OCI-M2 (cell line): ENCODE results near the gene CCNQ.
"Not testable (repeated sequence)": the region's sequence is repeated elsewhere in the genome, so short reads cannot be mapped to it uniquely, and the experiment has no call there.

ENCODE experiments used
- DNase-seq: peaks from one replicate; lab custom pipeline; 2025; ENCODE audit not compliant: unreplicated experiment; lab: John Stamatoyannopoulos, UW

Gene CCNQ

DNA sequence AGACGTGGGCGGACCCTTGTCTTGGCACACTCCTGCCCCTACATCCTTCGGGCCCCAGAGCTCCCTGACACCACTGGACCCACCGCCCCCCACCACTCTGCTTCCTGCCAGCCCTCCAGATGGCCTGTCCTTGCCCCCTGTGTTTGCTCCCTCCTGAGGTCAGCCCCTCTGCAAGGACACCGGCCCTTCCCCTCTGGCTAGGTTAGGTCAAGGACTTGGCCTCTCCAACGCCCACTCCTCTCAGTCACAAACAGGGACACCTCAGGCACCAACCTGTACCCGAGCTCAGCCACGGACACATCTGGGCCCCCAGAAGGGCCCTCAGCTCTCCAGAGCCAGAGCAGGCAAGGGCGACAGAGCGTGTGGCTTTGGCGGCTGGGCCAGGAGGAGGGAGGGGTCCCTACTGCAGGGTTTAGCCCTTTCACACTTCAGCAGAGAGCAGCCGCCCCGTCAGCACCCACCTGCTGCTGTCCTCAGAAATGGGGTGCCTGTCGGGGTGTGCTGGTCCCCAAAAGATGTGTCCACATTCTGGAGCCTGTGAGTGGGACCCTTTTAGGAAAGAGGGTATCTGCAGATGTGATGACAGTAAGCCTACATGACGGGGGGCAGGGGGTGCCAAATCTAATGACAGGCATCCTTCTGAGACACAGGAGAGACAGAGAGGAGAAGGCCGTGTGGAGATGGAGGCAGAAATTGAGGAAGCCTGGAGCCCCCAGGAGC lies 24.5 kb upstream of the CCNQ start:
- no peak for DNase-seq

DNA sequence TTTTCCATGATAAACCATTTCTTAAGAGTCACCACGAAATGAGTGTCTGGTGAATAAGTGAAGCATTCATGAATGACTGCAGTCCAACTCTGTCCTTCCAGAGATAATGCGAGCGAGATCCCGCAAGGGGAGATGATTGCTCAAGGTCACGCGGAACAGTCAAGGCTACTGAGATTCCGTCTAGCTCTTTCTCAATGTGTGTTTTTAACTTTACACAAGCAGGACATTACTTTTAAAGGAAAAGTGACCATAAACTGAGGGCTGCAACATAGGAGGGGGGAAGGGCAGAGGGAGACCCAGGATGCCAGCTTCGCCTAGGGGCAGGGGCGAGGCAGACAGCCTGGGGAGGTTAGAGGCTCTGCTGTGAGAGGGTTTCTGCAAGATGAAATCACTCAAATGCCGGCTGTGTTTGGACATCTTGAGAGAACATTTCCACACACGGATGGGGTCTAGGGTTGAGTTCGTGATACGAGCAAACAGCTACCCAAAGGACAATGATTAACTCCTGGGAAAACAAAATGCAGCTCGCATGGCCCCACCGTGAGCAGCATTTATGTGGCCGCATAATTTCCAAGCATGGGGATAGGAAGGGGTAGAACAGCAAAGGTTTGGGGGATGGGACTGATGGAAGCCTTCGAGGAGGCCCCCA lies 23.8 kb upstream of the CCNQ start:
- DNase-seq: no peak

- no peak for DNase-seq
These were observed 23.1 kb upstream of the CCNQ start for GRCh38 chrX:153621949-153622598.

- no peak for DNase-seq
These were observed 21.6 kb upstream of the CCNQ start for GRCh38 chrX:153620576-153620975.

- no peak for DNase-seq
These were observed 15.9 kb upstream of the CCNQ start for GRCh38 chrX:153614818-153615217.

GRCh38 chrX:153612413-153612812 lies 13.5 kb upstream of the CCNQ start:
- DNase-seq: no peak

DNA sequence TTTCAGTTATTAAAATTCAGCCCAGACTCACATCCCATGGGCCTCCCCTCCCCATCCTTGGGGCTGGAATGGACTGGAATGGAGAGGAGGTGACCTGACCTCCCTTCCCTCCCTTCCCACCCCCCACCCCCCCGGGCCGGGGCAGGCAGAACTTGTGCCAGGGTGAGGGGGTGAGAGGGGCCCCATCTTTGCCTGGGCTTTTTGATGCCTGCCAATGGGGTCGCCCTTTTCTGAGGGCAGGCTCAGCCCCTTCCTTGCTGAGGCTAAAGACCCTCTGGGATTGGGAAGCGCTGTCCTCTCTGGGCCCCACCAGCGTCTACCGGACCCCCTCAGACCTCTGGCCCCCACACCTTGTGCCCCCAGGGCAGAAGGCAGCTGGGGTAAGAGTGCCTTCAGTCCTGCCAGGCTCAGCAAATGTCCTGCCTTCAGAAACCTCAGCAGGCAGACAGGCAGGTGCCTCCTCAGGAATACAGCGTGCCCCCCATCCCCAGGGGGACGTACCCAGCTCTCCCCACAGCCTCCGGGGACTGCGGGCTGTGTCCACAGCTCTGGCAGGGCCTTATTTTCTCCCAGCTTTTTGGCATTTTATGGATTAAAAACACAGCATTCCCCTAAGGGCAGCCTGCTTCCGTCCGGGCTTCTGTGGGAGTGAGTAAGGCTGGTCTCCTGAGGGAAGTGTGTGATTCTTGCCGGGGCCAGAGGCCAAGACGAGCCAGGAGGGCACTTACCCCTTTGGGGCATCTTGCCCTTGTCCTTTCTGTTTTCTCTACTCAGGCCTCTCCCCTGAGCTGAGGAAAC lies 12.6 kb upstream of the CCNQ start:
- no peak for DNase-seq

DNA sequence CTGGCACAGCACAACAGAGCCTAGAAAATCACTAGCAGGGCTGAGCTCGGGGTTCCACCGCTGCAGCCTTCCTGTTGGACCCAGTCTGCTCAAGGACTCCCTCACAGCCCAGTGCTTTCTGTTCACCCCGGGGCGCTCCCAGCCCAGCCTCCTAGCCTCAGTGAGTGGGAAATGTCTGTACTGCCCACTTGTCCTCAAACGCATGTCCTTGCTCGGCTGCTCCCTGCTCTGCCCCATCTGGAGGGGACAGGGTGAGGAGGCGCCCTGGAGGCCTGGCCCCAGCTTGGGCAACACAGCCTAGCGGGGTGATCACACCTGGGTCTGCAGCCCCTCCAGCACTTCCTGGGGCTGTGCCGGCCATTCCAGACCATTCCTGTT lies 11.9 kb upstream of the CCNQ start:
- no peak for DNase-seq

- DNase-seq: no peak
These were observed 11.2 kb upstream of the CCNQ start for GRCh38 chrX:153609917-153610835.

- DNase-seq: no peak
These were observed 9.9 kb upstream of the CCNQ start for GRCh38 chrX:153608806-153609205.

- DNase-seq: no peak
These were observed 9.4 kb upstream of the CCNQ start for GRCh38 chrX:153608376-153608775.

DNA sequence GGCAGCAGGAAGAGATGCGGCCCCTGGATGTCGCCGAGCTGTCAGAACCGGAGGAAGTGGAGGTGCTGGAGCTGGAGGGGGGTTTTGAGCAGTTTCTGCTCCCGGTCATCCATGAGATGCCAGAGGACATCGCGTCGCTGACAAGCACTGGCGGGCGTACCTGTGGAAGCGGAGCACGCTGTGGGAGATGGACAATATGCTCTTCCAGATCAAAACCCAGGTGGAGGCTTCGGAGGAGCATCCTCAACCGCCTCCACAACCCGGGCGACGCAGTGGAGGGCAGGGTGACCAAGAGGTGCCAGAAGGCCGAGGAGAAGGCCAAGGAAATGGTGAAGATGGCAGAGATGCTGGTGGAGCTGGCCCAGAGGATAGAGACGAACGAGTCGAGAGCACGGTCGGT lies 7.6 kb upstream of the CCNQ start:
- DNase-seq: no peak

DNA sequence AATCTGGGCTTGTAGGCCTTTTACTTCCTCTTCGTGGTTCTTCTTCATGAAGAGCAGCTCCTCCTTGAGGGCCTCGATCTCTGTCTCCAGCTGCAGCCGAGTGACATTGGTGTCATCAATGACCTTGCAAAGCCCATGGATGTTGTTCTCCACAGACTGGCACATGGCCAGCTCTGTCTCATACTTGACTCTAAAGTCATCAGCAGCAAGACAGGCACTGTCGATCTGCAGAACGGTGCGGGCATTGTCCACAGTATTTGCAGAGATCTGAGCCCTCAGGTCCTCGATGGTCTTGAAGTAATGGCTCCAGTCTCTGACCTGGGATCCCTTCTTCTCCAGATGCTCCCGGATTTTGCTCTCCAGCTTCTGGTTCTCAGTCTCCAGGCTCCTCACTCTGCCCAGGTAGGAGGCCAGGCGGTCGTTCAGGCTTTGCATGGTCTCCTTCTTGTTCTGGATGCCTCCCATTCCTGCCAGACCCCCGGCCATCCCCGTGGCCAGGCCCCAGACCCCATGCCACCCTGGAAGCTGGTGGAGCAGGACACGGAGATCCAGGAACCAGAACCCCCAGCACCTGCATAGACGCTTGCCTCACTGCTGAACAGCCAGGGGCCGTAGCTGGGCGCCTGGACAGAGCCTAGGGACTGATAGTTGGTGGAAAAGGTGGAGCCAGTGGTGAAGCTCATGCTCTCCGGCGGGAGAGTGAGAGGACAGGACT lies 5.9 kb upstream of the CCNQ start:
- not testable (repeated sequence) for DNase-seq

DNA sequence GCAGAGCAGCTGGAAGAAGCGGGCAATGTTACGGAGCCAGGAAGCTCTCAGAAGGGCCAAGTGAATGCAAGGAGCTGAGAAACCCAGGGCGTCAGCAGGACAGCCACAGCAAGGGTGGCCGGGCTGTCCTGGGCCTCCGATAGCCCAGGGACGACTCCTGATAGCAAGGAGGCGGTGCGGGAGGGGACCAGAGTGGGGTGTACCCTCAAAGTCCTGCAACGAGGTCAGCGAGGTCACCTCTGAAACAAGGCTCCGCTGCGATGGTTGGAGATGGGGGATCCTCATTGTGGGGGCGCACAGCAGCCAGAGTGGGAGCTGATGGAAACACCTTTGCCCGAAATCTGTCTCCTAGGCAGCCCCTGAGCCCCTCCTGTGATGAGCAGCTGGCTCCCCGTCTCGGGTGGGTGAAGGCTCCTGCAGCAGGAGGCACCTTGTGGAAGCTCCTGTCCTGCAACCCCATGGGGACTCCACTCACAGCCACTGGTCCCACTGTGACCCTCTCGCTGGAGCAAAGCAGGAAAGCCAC lies 4.3 kb upstream of the CCNQ start:
- no peak for DNase-seq

DNA sequence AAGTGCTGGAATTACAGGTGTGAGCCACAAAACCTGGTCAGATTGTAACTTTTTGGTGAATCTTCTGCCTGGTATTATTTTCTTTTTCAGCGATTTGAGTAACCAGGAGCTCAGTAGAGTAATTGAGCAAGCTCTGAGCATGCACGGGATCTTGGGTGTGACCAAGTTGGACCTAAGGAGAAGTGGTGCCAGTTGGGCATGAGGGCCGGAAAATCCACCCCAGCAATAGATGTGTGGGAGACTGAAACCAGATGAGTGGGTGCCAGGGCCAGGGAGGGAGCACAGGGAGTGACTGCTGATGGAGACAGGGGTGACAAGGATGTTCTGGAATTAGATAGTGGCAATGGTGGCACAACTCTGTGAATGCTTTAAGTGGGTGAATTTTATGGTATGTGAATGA lies 3.7 kb upstream of the CCNQ start:
- no peak for DNase-seq

DNA sequence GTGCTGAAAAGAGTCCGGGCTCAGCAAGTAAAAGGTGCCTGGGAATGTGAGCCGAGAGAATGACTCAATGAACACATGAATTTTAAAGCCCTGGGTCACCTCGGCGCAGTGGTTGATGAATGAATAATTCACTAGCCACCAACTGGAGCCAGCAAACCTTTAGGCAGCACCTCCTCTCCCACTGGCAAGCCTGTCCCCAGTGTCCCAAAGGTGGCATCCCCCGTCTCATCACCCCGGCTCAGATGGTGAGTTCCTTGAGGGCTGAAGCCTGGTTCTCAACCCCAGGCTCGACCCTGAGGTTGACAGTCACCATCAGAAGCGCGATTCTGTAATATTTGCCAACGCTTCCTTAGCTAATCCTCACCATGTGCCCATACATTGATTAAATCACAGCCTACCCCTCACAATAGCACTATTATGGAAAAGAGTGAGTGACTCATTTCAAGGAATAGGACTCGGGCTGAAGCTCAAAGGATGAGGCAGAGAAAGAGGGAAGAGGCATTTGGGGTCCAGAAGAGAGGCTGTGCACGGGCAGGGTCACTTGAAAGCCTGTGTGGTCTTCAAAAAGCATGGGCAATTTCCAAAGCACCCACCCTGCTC lies 2.7 kb upstream of the CCNQ start:
- DNase-seq: no peak

GRCh38 chrX:153600921-153601320 lies 2.0 kb upstream of the CCNQ start:
- DNase-seq: no peak

- no peak for DNase-seq
These were observed 1.1 kb upstream of the CCNQ start for GRCh38 chrX:153600032-153600373.
